PC-9 (cell line): Measurements from ENCODE around the gene TTLL5. TPM values are rescaled to one million over a fixed set of nuclear protein-coding genes. Genes with fewer than 3 reads are reported as not detected.
"Not testable (repeated sequence)": the region's sequence is repeated elsewhere in the genome, so short reads cannot be mapped to it uniquely, and the experiment has no call there.

Experiments
- BruUV-seq: library from RNA; stranded (reverse); fragments of 400-500 nt; replicated peaks from 2 replicates; lab custom pipeline; 2021; lab: Mats Ljungman, UMichigan
- CTCF ChIA-PET: fragments of 300-600 bp; sonication (Branson Sonifier 250); formaldehyde crosslinking; loops from one replicate; lab custom pipeline; 2022; ENCODE audit warnings: antibody characterized with exemption; lab: Charles Lee
- POLR2A ChIA-PET: fragments of 300-600 bp; sonication (Branson Sonifier 250); formaldehyde crosslinking; loops from one replicate; lab custom pipeline; 2022; ENCODE audit warnings: antibody characterized with exemption; ENCODE audit not compliant: unreplicated experiment; lab: Charles Lee
- DNase-seq, 2 experiments: peaks; one replicate each; pipeline versions ENCODE4 v3.0.0 to v3.0.0-alpha.2; 2015 to 2022; ENCODE audit warnings: mixed read lengths in 1 of 2
- H2AFZ ChIP-seq: fragments of 200-600 bp; sonication (generic); 2 replicates; pipeline ENCODE4 v1.8.1; 2017; ENCODE audit warnings: antibody characterized with exemption
- H3F3A ChIP-seq: fragments of 200-600 bp; sonication (generic); 2 replicates; pipeline ENCODE4 v1.8.1; 2017; ENCODE audit warnings: antibody characterized with exemption, mild to moderate bottlenecking, low read depth; ENCODE audit not compliant: insufficient read depth
- H3K27ac ChIP-seq: fragments of 200-600 bp; sonication (generic); 2 replicates; pipeline ENCODE4 v1.6.1; 2016; ENCODE audit warnings: mixed run types
- H3K27me3 ChIP-seq: fragments of 200-600 bp; sonication (generic); 2 replicates; pipeline ENCODE4 v1.6.1; 2016; ENCODE audit warnings: low read depth, mixed run types; ENCODE audit not compliant: insufficient read depth
- H3K36me3 ChIP-seq: fragments of 200-600 bp; sonication (generic); 2 replicates; pipeline ENCODE4 v1.6.1; 2016; ENCODE audit warnings: low read depth, mixed run types
- H3K4me1 ChIP-seq: fragments of 200-600 bp; sonication (generic); replicated peaks from 2 replicates; pipeline ENCODE4 v1.6.1; 2016; ENCODE audit warnings: mixed run types; ENCODE audit not compliant: insufficient read depth
- H3K4me2 ChIP-seq: fragments of 200-600 bp; sonication (generic); 2 replicates; pipeline ENCODE4 v1.6.1; 2017; ENCODE audit warnings: mixed run types
- H3K4me3 ChIP-seq: fragments of 200-600 bp; sonication (generic); 2 replicates; pipeline ENCODE4 v1.6.1; 2016; ENCODE audit warnings: mixed run types
- H3K79me2 ChIP-seq: fragments of 200-600 bp; sonication (generic); 2 replicates; pipeline ENCODE4 v1.6.1; 2017; ENCODE audit warnings: low read depth, mixed run types
- H3K9me2 ChIP-seq: fragments of 200-600 bp; sonication (generic); 2 replicates; pipeline ENCODE4 v1.8.1; 2017; ENCODE audit warnings: mild to moderate bottlenecking; ENCODE audit not compliant: insufficient read depth
- H3K9me3 ChIP-seq: fragments of 200-600 bp; sonication (generic); 2 replicates; pipeline ENCODE4 v1.8.1; 2016; ENCODE audit warnings: low read depth; ENCODE audit not compliant: insufficient read depth
- H4K20me1 ChIP-seq: fragments of 200-600 bp; sonication (generic); 2 replicates; pipeline ENCODE4 v1.8.1; 2017; ENCODE audit not compliant: insufficient read depth
- CTCF ChIP-seq: fragments of 200-600 bp; sonication (generic); conservative IDR thresholded peaks from 2 replicates; pipeline ENCODE4 v1.6.1; 2017; ENCODE audit warnings: mixed run types, antibody characterized with exemption, mild to moderate bottlenecking, moderate library complexity
- EZH2 ChIP-seq: fragments of 200-600 bp; sonication (generic); IDR thresholded peaks from 2 replicates; pipeline ENCODE4 v1.8.0; 2017; ENCODE audit warnings: antibody characterized with exemption, low read depth
- intact Hi-C: fragments of 100-400 bp; cut with micrococcal nuclease; formaldehyde crosslinking; loops from one replicate; pipeline ENCODE4 v1.10.0; 2022; ENCODE audit not compliant: unreplicated experiment
- total RNA-seq: library from RNA; stranded (reverse); gene quantifications from 2 replicates; pipeline ENCODE4 v1.2.3, GENCODE V29; 2021

Gene TTLL5
- total RNA-seq, 1 experiment from 2014 or later, result 75.3 TPM

DNA sequence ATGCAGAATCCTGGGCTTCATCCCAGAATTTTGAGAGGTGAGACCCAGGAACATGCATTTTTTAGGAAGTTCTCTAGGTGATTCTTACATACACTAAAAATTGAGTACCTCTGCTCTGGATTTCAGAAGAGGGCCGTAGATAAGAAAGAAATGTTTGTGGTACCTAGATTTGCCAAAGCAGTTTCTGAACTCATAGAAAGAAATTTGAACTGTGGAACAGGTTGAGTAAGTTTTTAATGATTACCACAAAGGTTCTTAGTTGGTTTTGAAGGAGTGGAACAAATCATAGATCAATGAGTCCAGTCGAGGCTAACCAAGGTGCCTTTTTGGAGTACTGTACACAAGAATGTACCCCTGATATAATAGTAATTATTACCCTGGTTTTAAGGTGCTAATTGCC, 24.9 kb downstream of the TTLL5 start:
- CTCF ChIA-PET, result no interaction called here
- POLR2A ChIA-PET, result no interaction called here

DNA sequence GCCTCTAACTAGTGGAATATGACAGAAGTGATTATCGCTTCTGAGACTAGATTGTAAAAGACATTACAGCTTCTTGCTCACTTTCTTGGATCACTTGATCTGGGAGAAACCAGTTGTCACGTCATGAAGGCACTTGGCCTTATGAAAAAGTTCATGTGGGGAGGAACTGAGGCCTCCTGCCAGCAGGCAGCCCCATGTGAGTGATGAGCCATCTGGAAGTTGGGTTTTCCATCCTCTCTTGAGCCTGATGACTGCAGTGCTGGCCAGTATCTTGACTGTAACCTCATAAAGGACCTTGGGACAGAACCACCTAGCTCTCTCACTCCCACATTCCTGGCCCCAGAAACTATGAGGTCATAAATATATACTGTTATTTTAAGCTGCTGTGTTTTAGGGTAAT, 28.0 kb downstream of the TTLL5 start:
- no TSS peak for BruUV-seq
- no peak for TF ChIP-seq EZH2
- no peak for TF ChIP-seq CTCF
- CTCF ChIA-PET, result no interaction called here
- 0 out of 2 replicates have a peak, but pooled peaks cover 6% of the 10 kb centered on the region for H3F3A ChIP-seq
- POLR2A ChIA-PET, result no interaction called here
- no peaks in the 10 kb centered on the region for H3K9me2 ChIP-seq
- peaks cover 33% of the 10 kb centered on the region for H3K36me3 ChIP-seq
- H3K79me2 ChIP-seq, result no peaks in the 10 kb centered on the region
- H3K4me1 ChIP-seq, result no peaks in the 10 kb centered on the region
- H3K27ac ChIP-seq, result no peak overlapping the region
- no peaks in the 10 kb centered on the region for H3K27me3 ChIP-seq
- H3K4me3 ChIP-seq, result no peak overlapping the region
- H2AFZ ChIP-seq, result no peak overlapping the region
- intact Hi-C loops, result no loop called here
- DNase-seq, result no peak
- H4K20me1 ChIP-seq, result no peaks in the 10 kb centered on the region
- no peak overlapping the region for H3K4me2 ChIP-seq
- H3K9me3 ChIP-seq, result no peaks in the 10 kb centered on the region

More for the DNA sequence above, 24.9 kb downstream of the TTLL5 start:
- Histone ChIP-seq H3K9me3 (no peaks in the 10 kb centered on the region), H3K4me3 (no peak overlapping the region), H3K4me2 (no peak overlapping the region), H3K4me1 (no peaks in the 10 kb centered on the region), H3K27me3 (no peaks in the 10 kb centered on the region), H3K27ac (no peak overlapping the region), H3K9me2 (no peaks in the 10 kb centered on the region), H4K20me1 (no peaks in the 10 kb centered on the region), H2AFZ (no peak overlapping the region), H3F3A (0 out of 2 replicates have a peak, but pooled peaks cover 6% of the 10 kb centered on the region), H3K79me2 (no peaks in the 10 kb centered on the region), H3K36me3 (peaks cover 23% of the 10 kb centered on the region)
- no TSS peak for BruUV-seq
- no peak for DNase-seq
- TF ChIP-seq CTCF (no peak), EZH2 (no peak)
- intact Hi-C loops, result no loop called here

DNA sequence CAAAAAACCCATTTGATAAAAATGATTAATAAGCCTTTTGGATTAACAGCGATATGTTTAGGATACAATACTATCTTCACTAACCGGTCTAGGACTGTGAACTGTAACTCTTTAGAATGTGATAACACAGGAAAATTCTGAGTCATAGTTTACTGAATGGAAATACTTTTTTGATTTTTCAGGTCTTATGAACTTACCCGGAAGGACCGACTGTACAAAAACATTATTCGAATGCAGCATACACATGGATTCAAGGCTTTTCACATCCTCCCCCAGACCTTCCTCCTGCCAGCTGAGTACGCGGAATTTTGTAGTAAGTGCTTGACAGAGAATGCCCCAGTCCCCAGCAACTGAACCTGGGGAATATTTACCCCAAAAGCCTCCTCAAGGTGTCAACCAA, 29.0 kb downstream of the TTLL5 start:
- no peaks in the 10 kb centered on the region for H3K4me1 ChIP-seq
- DNase-seq, result no peak
- H2AFZ ChIP-seq, result no peak overlapping the region
- no peaks in the 10 kb centered on the region for H3K9me3 ChIP-seq
- no peak overlapping the region for H3K27ac ChIP-seq
- H3K4me2 ChIP-seq, result no peak overlapping the region
- intact Hi-C loops, result no loop called here
- ChIA-PET POLR2A (no interaction called here), CTCF (no interaction called here)
- H3K79me2 ChIP-seq, result no peaks in the 10 kb centered on the region
- no peaks in the 10 kb centered on the region for H3F3A ChIP-seq
- peaks cover 39% of the 10 kb centered on the region for H3K36me3 ChIP-seq
- no TSS peak for BruUV-seq
- no peak for TF ChIP-seq CTCF
- no peaks in the 10 kb centered on the region for H3K9me2 ChIP-seq
- H3K4me3 ChIP-seq, result no peak overlapping the region
- no peaks in the 10 kb centered on the region for H4K20me1 ChIP-seq
- H3K27me3 ChIP-seq, result no peaks in the 10 kb centered on the region

GRCh38 chr14:75695025-75695424, 34.0 kb downstream of the TTLL5 start:
- H3K9me3 ChIP-seq, H3K9me2 ChIP-seq, CTCF ChIA-PET, H3K4me1 ChIP-seq, H3K4me3 ChIP-seq, H3F3A ChIP-seq, POLR2A ChIA-PET, H3K27me3 ChIP-seq, H2AFZ ChIP-seq, DNase-seq, H3K79me2 ChIP-seq, H3K4me2 ChIP-seq, intact Hi-C loops, H3K27ac ChIP-seq, BruUV-seq, H4K20me1 ChIP-seq: not testable (repeated sequence)
- peaks cover 38% of the 10 kb centered on the region for H3K36me3 ChIP-seq
